GM18498 (cell line): ENCODE data around the gene WDR33.
"Not testable (repeated sequence)": the region's sequence is repeated elsewhere in the genome, so short reads cannot be mapped to it uniquely, and the experiment has no call there.

Experiments used
- ATAC-seq: cut with Tn5 transposase; IDR thresholded peaks from one replicate; pipeline ENCODE4 v1.9.1; 2021; ENCODE audit warnings: mild to moderate bottlenecking, moderate library complexity; ENCODE audit not compliant: unreplicated experiment

The WDR33 gene

DNA sequence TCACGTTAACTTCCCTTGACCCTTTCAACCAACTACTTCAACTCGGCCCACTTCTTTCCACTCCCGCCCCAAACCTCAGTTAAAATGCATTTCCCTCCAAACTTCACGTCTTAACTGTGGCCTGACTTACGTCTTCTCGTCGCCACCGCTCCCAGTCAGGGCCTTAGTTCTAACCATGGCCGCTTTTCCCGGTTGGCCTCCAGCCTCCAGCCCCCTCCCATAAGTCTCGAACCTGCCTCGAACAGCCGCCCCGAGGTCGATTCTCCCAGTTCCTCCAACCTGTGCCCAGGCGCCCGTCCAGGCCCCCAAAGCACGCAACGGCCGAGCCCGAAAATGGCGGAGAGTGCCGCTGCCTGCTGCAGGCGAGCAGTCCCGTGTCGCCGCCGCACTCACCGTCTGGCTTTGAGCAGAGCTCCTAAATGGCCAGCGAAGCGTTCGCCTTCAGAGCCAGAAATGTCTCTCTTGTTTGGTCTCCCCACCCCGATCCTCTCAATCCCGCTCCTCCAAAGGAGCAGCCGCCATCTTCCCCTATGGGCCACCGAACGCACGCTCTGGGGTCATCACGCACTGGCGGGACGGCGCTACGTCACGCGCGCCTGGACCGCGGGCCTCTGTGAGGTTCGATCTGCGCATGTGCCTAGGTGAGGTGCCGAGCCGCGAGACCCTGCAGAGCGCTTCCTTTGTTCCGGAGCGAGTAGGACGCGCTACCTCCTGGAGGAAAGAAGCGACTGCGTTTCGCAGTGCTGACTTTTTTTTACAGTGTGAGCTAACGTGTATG, at the start of gene WDR33:
Gene WDR33 (minus strand): TSS at position 553 of the 778 bp plus-strand sequence. CDS start 40,190 bp downstream, outside the sequence.
- peak; percentile 98 for ATAC-seq

DNA sequence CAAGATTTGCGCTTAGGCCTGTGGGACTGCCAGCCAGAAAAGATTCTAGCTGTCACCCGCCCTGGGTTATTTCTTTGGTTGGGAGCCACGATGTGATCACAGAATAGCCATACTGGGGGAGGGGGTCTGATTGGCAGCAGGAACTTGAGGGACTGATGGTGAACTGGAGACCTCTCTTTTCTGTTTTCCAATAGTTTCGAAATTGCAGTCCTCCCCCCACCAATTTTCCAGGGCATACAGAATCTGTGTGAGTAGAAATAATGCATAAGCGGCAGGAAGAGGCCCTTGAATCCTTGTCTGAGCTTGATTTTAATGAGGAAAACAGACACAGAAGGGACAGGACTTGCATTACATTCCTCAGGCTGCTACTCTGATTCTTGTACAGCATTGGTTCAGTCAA, 49.2 kb upstream of the WDR33 start:
- ATAC-seq, result no peak

GRCh38 chr2:127859712-127860085, 48.7 kb upstream of the WDR33 start:
- ATAC-seq, result peak; percentile 25

- ATAC-seq, result peak; percentile 10
These were observed 46.4 kb upstream of the WDR33 start for GRCh38 chr2:127857265-127857808.

DNA sequence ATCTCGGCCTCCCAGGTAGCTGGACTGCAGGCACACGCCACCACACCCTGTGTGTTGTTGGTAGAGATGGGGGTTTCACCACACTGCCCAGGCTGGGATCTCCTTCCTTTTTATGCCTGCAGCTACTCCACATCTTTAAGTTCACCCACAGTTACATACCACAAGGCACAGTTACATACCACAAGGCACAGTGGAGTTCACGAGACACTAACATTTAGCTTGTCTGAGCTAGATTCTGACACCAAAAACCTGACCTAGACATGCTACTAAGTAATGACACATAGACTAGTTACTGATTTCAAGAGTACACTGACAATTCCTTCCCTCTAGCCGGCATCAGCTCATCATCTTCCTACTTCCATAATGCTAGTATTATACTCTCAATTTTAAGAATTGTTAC, 42.7 kb upstream of the WDR33 start:
- no peak for ATAC-seq

- no peak for ATAC-seq
These were observed 41.4 kb upstream of the WDR33 start for GRCh38 chr2:127852388-127852787.

GRCh38 chr2:127847931-127848330, 37.0 kb upstream of the WDR33 start:
- ATAC-seq, result no peak

DNA sequence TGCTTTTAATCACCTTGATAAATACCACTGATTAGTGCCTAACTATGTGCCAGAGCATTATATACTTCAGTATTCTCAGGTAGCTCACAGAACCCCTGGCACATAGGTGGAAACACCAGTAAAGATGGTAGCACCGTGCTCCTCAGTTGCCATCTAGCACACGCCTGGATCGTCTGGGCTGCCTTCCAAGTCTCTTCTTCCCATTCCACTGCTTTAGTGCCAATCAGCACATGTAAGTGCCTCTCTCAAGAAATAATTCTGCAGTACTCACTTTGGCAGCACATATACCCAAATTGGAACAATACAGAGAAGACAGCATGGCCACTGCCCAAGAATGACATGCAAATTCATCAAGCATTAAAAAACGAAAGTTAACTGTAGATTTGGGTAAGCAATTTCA, 34.0 kb upstream of the WDR33 start:
- no peak for ATAC-seq

- no peak for ATAC-seq
These were observed 32.7 kb upstream of the WDR33 start for GRCh38 chr2:127843677-127844076.

DNA sequence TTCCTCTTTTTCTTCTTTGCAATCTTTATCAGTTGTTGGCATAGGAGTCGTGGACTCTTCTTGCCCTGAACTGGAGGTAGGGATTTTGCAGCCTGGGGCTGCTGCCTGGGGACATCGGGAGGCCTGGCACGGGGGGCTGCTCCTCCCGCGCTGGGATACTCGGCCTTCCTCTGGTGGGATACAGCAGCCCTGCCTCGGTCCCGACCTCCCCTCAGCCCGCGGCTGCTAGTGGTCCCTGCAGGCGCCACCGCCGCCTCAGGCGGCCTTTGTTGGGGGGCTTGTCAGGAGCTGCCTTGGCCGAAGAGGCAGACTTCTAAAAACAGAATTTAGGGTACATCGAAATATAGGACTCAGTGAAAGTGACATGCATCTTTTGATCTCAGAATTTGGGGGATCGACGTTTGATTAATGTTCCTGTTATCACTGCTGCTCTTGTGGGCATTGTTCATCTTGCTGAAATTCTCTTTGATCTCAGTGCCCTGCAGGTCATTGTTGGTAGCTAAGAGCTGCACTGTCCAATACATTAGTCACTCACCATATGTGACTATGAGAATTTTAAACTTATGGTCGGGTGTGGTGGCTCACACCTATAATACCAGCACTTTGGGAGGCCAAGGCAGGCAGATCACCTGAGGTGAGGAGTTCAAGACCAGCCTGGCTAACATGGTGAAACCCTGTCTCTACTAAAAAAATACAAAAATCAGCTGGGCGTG, 30.7 kb upstream of the WDR33 start:
- no peak for ATAC-seq

DNA sequence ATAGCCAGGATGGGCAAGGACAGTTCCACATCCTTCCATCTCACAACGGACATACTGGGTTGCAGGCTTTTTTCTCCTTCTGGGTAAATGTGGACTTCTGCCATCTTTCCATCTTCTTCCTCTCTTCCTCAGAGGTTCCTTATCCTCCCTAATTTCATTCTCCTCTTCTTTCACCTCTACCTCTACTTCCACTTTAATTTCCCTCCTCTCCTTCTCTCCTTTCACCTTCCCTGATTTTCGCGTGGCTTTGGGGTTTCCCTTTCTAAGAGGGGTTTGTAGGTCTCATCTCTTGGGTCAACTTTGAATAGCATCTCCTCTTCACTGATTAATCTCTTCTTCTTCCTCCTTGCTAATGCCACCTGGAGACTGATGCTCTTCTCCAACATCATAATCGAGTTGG, 29.9 kb upstream of the WDR33 start:
- ATAC-seq, result no peak

DNA sequence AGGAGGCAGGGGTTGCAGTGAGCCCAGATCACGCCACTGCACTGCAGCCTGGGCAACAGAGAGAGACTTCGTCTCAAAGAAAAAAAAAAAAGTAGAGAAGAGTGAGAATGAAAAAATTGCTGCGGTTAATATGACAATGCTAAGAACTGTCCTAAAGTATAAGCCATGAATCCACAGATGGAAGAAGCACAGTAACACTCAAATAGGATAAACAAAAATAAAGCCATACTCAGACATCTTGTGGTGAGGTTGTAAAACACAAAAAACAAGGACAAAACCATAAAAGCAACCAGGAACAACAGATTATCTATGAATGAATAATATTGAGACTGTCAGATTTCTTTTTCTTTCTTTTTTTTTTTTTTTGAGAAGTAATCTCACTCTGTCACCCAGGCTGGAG, 24.0 kb upstream of the WDR33 start:
- ATAC-seq, result no peak

DNA sequence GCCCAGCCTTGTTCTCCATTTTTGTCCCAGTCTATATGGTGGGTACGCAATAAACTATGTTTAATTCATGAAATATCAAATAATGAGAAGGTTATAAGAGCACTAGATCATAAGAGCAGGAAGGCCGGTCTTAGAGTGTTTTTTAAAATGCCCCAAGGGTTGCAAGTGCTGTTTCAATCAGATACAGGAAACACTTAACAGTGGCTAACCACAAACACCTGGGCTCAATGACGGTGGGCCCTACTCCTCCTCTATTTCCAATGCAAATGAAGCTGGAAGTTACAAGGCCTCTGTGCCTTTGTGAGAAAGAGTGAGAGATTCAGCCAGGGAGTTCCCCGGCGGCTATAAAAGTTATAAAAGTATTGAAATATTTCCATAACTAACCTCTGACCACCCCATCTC, 18.9 kb upstream of the WDR33 start:
- peak; percentile 98 for ATAC-seq

- ATAC-seq, result not testable (repeated sequence)
These were observed 15.7 kb upstream of the WDR33 start for GRCh38 chr2:127826708-127827107.

DNA sequence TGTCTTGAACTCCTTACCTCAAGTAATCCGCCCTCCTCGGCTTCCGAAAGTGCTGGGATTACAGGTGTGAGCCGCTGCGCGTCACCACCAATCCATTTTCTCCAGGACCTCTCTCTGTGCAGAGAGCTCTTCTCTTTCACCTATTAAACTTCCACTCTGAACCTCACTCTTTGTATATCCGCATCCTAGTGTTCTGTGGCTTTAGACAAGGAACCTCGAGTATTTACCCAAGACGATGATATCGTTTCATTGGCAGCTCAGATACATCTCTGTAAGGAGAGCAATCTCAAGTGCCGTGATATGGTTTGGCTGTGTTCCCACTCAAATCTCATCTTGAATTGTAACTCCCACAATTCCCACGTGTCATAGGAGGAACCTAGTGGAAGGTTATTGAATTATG, 15.1 kb upstream of the WDR33 start:
- ATAC-seq, result no peak

DNA sequence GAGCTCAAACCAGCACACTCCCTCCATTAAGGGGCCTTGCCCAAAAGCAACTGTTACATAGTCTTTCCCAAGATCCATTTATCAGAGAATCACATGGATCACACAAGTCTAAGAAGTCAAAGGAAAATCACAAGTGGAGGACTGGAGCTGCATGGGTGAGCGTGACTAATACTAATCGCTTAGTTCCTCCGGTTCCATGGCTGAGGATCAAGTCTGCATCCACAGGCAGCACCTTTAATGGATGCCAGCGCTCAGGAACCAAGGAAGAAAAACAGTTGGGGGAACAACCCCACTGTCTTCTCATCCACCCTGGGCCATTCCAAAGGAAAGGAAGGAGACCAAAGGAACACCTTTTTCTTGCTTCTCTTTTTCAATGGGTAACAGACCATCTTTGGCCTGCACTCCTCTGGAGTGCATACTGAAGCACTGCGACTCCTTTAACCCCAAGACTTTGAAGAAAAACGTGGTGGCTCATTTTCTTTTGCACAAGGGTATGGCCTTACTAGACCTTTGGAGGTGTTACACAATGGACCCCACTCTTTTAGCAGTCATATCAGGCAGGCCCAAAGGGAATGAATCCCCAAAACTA, 9.2 kb upstream of the WDR33 start:
- no peak for ATAC-seq

DNA sequence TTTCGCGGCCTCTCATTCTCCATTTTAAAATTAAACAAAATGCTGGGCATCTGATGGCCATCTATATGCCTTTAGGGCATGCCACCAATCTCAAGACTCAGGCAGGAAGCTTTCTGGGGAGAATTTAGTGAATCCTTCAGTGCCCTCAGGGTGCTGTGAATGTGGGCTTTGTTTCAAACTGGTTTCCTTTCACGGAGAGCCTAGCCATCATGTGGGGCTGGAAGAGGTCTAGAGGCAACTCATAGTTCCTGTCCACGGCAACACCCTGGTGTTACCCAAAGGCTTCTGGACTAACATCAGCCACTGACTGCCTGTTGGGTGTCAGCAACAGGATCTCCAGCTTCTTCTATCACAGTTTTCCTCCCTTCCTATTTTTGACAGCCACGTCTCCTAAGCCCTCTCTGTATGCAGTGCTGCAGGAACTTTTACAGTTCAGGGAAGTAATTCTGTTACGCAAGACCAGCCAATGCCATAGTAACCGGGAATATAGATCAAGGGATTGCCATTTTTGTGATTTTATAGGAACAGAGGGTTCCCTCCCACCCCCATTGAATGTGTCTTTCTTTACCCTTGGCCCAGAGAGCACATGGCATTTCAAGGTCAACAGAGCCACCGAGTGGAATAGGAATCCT, 7.9 kb upstream of the WDR33 start:
- no peak for ATAC-seq

DNA sequence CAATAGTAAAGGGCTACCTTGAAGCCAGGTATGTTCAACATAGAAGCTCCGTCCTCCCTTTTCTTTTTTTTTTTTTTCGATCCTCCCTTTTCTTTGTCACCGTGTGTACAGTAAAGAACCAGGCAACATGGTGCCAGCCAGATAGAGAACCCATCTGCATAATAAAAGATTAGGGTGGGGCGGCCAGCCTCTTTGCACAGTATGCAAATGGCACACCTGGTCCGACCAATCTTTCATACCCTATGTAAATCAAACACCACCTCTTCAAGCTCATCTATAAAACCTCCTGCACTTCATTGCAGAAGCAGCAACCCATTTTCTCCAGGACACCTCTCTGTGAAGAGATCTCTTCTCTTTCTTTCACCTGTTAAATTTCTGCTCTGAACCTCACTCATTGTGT, 7.3 kb upstream of the WDR33 start:
- no peak for ATAC-seq

GRCh38 chr2:127814677-127815076, 3.7 kb upstream of the WDR33 start:
- ATAC-seq, result no peak

DNA sequence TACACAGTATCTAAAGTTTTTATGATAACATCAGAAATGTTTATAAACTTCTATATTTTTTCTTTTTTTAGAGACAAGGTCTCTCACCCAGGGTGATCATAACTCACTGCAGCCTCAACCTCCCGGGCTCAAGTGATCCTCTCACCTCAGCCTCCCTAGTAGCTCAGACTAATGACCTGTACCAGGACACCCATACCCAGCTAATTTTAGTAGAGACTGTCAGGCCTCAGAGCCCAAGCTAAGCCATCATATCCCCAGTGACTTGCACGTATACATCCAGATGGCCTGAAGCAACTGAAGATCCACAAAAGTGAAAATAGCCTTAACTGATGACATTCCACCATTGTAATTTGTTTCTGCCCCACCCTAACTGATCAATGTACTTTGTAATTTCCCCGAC, 1.5 kb upstream of the WDR33 start:
- not testable (repeated sequence) for ATAC-seq
